ENCODE measurements around the gene MTSS2.

DNA sequence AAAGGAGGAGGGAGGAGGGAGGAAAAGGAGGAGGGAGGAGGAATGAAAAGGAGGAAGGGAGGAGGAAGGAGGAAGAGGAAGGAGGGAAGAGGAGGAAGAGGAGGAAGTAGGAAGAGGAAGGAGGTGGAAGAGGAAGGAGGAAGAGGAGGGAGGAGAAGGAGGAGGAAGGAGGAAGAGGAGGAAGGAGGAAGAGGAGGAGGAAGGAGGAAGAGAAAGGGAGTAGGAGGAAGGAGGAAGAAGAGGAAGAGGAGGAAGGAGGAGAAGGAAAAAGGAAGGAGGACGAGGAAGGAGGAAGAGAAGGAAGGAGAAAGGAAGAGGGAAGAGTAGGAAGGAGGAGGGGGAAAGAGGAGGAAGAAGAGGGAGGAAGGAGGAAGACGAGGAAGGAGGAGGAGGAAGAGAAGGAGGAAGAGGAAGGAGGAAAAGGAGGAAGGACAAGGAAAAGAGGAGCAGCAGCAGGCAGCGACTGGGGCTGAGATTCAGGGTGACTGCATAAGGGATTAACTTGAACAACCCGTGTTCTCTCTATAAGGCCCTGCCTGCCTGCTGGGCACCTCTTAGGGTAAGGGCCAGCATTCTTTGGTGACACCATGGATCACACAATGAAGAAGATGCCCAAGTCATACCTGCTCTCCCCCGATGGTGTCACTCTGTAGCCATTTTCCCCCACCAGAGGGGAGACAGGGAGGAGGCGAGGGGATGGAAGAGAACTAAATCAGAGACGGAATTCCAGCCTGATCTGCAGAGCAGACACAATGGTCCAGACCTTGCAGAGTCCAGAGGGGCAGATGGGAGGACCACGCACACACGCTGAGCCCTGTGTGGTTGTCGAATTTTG, 40.9 kb downstream of the MTSS2 start:
- TF ChIP-seq, protein P1, sequence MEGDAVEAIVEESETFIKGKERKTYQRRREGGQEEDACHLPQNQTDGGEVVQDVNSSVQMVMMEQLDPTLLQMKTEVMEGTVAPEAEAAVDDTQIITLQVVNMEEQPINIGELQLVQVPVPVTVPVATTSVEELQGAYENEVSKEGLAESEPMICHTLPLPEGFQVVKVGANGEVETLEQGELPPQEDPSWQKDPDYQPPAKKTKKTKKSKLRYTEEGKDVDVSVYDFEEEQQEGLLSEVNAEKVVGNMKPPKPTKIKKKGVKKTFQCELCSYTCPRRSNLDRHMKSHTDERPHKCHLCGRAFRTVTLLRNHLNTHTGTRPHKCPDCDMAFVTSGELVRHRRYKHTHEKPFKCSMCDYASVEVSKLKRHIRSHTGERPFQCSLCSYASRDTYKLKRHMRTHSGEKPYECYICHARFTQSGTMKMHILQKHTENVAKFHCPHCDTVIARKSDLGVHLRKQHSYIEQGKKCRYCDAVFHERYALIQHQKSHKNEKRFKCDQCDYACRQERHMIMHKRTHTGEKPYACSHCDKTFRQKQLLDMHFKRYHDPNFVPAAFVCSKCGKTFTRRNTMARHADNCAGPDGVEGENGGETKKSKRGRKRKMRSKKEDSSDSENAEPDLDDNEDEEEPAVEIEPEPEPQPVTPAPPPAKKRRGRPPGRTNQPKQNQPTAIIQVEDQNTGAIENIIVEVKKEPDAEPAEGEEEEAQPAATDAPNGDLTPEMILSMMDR (IDR thresholded peaks at IDR 0.05; ENCODE audit: low read depth, low read length): 0 out of 2 replicates have a peak, but pooled peaks have one; percentile 9
- no peak for TF ChIP-seq EZH2phosphoT487 (IDR thresholded peaks at IDR 0.05; ENCODE audit: low read depth)

Measured in OCI-LY3 (cell line).